Ovary (tissue), 3 donors: ENCODE results near the gene ADAMTS12.

Experiments used
- CTCF ChIP-seq, 3 donors: fragments of 450-650 bp in 2 of 3; fragments of 200-600 bp in 1 of 3; IDR thresholded peaks; one replicate each; pipeline versions ENCODE4 v1.5.1 to v1.8.0; 2016 to 2022; ENCODE audit warnings: antibody characterized with exemption in 3 of 3, mild to moderate bottlenecking in 1 of 3
- POLR2A ChIP-seq: fragments of 450-650 bp; IDR thresholded peaks from one replicate; pipeline ENCODE4 v1.6.1; 2017; ENCODE audit warnings: antibody characterized with exemption, mild to moderate bottlenecking, moderate library complexity
- donor health status: DM: no; HTN: no; CAD: no.

GRCh38 chr5:33684496-33685159 lies 207.2 kb downstream of the ADAMTS12 start:
- TF ChIP-seq CTCF (IDR thresholded peaks at IDR 0.05) = no peak
- TF ChIP-seq POLR2A = no peak
